ENCODE measurements around the gene ASB6.

ASB6 gene

GRCh38 chr9:129641750-129642585, at the start of gene ASB6:
ASB6 (minus strand) TSS chr9:129642151; CDS start chr9:129641999, 152 bp downstream.
- peak; percentile 95 for DNase-seq

GRCh38 chr9:129688285-129689043, 46.5 kb upstream of the ASB6 start:
- DNase-seq, result no peak

- no peak for DNase-seq
Observed at GRCh38 chr9:129687391-129687790, 45.4 kb upstream of the ASB6 start.

DNA sequence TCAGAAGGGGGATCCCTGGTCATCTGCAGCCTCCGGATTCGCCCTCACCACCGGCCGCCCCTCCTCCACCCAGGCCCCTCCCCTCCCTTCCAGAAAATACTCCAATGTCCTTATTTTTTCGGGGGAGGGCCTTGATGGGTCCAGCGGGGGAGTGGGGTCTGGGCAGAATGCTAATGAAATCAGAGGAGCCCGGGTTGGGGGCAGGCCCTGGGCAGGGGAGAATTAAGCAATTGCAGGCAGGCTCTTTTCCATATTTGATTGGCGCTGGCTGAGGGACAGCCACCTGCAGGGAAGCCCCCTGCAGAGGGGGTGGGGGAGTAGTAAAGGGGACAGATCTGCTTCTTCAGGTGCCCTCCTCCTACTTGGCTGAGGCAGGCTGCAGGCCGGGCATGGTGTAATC, 44.8 kb upstream of the ASB6 start:
- no peak for DNase-seq

GRCh38 chr9:129685933-129686259, 43.9 kb upstream of the ASB6 start:
- no peak for DNase-seq

DNA sequence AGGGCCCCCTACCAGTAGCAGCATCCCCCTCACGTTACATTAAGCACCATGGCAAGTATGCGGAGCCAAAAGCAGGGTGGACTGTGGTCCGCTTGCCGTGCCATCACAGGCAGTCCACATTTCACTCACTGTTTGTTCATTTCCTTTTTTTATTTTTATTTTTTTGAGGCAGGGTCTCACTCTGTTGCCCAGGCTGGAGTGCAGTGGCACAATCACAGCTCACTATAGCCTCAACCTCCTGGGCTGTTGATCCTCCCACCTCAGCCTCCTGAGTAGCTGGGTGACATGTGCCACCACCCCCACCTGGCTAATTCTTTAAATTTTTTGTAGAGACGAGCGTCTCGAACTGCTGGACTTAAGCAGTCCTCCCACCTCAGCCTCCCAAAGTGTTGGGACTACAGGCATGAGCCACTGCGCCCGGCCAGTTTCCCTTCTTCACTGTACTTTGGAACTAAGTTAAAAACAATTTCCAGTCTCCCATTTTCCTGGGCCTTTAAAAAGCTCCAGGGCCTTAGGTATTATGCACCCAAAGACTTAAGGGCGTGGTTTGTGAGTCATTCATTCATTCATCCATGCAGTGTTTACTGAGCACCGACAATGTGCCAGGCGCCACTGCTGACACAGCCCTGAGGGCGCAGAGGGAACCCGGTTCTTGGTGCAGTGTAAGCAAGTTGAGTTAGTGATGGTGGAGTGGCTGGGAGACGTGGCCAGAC, 43.4 kb upstream of the ASB6 start:
- DNase-seq, result no peak

DNA sequence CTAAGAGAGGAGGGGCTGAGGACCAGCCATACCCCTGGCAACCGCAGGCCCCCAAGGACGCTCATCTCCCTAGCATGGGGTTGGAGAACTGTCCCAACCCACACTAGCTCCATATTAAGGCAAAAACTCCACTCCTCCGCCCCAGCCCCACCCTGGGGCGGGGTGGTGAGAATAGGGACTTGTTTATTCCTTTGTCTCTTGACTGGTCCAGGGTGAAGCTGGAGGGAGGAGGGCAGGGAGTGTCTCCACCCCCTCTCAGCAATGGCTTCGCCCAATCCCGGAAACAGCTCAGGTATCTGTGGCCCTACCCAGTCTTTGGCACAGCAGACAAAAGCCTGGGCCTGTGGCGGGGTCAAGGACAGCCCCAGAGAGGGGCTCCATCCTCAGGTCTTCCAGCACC, 40.4 kb upstream of the ASB6 start:
- no peak for DNase-seq

DNA sequence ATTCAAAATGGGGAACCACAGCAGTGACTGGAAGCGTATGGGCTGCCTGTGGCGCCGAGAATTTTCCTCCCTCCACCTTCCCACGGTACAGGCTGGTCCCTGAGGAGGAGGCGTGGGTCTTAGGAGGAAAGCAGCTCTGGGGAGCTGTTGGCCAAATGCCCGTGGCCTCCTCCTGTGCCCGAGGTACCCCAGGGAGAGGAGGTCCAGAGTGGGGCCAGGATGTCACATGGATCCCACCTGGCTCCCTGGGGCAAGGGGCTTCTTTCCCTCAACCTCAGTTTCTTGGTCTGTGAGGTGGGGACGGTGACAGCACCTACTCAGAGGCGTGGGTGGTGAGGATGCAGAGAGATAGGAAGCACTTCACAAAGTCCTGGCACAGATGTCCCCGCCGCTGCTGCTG, 40.0 kb upstream of the ASB6 start:
- no peak for DNase-seq

- DNase-seq, result no peak
Observed at GRCh38 chr9:129679537-129679936, 37.6 kb upstream of the ASB6 start.

GRCh38 chr9:129678844-129679243, 36.9 kb upstream of the ASB6 start:
- no peak for DNase-seq

- no peak for DNase-seq
Observed at GRCh38 chr9:129677456-129677855, 35.5 kb upstream of the ASB6 start.

DNA sequence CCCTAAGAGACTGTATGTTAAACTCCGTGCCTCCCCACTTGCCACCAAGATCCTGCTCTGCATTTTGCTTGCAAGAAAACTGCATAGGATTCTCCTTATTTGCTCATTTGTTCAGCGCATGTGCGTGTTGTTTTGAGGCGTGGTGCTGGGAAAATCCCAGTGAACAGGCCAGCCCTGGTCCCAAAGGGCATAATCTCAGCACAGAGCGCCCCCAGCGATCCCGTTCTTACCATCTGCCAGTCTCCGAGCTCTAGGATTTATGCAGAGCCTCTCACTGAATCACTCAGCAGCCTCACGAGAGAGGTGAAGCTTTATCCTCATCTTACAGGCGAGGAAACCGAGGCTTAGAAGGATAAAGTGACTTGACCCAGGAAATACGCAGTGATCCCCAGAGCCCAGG, 35.0 kb upstream of the ASB6 start:
- DNase-seq, result no peak

DNA sequence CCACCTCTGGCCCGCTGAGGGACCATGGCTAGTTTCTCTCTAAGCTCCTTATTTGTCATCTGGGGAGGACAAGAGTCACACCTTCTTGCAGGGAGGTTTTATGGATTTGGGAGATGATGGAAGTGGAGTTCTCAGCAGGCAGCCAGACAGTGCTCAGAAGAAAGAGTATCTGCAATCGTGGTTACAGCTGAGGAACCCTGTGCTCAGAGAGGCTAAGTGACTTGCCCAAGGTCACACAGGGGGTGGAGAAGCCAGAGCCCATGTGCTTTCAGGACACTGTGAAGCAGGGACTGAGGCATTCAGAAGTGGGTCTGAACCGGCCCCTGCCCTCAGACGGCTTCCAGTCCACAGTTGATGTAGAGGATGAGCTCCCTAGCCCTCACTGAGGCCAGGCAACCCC, 34.3 kb upstream of the ASB6 start:
- DNase-seq, result no peak

DNA sequence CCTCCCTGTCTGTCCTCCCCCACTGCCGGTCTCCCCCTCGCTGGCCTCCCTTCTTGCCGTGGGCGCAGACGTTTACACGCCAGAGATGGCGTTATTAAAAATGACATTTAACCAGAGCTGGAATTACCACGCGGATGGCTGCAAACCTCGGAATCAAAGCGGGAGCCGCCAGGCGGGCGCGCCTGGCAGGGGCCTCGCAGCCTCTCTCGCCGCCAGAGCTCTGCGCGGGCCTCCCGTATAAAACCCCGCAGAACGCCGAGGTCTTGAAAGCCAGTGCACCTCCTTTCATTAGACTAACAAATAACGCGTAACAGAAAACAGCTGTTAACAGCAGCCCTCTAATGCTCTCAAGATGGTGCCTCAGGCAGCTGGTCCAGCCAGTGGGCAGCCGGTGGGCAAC, 33.7 kb upstream of the ASB6 start:
- no peak for DNase-seq

DNA sequence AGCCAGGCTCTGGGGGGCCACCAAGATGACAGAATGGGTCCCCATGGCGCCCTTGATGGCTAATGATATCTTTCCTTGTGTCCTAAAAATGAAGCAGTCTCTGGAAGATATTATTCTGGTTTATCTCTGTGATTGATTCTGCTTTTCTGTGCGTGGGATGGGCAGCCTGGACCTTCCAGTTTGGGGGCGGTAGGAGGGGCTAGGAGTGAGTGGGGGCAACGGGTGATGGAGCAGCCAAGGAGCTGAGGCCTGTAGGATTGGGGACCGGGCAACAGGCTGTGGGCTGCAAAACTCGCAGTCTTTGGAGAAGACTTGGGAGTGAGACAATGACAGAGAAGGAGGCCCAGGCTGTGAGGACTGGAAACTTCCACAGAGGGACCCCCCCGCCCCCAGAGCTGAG, 32.3 kb upstream of the ASB6 start:
- no peak for DNase-seq

DNA sequence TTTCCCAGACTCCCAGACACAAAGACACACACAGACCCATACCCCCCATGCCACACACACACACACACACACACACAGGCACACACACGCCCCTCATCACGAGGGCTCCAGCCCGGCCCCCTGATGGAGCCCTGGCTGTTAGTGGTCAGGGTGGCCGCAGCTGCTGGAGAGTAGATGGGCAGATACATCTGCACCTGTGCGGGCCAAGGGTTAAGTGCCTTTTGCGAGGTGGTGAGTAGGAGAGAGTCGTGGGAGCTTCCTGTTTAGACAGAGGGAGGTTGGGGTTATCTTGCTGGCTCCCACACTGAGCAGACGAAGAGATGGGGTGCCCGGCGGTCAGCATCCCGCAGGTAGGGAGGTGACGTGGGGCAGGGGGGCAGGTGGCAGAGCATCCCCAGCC, 31.7 kb upstream of the ASB6 start:
- no peak for DNase-seq

- DNase-seq, result no peak
Observed at GRCh38 chr9:129672702-129673101, 30.8 kb upstream of the ASB6 start.

- DNase-seq, result no peak
Observed at GRCh38 chr9:129671519-129671918, 29.6 kb upstream of the ASB6 start.

GRCh38 chr9:129671065-129671464, 29.1 kb upstream of the ASB6 start:
- no peak for DNase-seq

DNA sequence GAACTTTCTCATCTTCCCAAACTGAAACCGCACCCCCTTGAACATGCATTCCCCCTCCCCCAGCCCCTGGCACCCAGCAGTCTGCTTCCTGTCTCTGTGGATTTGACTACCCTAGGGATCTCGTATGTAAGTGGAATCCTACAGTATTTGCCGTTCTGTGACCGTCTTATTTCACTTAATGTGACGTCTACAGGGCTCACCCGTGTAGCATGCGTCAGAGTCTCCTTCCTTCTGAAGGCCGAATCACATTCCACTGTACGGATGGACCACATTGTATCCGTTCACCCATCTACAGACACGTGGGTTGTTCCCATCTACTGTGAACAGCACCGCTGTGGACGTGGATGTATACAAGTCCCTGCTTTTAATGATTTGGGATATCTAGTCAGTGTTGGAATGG, 28.0 kb upstream of the ASB6 start:
- no peak for DNase-seq

GRCh38 chr9:129669141-129669718, 27.3 kb upstream of the ASB6 start:
- DNase-seq, result no peak

DNA sequence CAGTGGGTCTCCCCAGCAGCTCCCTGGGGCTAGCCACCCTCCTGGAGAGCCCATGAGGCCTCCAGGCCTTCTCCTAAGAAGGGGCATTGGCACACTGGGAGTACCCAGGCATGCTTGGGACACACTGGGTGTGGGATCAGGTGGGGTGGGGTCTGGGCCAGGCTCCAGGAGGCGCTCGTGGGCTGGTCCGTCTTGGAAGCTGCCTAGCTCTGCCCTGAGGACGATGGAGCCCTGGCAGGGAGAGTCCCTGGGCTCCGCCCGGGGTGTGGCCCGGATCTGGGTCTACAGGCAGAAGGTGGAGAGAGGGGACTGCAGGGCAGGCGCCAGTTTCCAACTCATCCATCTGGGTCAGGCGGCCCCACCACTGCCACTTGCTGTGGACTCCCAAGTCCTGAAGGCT, 25.9 kb upstream of the ASB6 start:
- no peak for DNase-seq

- DNase-seq, result no peak
Observed at GRCh38 chr9:129667378-129667777, 25.4 kb upstream of the ASB6 start.

DNA sequence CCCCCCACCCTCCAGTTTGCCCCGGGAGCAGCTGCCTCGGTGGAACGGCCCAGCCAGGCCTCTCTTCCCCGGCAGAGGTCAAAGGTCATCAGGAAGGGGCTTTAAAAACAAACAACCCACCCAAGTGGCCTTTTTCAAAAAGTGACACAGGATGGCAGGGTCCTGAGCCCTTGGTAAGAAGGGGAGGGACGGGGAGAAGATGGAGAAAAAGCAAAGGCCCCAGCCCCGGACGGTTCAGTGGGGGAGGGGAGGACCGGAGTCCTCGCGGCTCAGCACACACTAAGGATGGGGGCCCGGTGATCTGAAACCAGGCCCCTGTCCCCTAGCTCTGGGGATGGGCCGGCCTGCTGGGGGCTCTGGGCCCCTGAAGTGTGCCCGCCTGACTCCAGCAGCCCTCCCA, 24.6 kb upstream of the ASB6 start:
- DNase-seq, result no peak
